Endothelial cell (in vitro differentiated cells): ENCODE results near the gene EHBP1. TPM values are rescaled to one million over a fixed set of nuclear protein-coding genes. Genes with fewer than 3 reads are reported as not detected.

Experiments
- DNase-seq: peaks from one replicate; pipeline ENCODE4 v3.0.0; 2021; ENCODE audit warnings: low spot score
- H3K27ac Mint-ChIP-seq: one replicate; pipeline ENCODE4 v1.8.0; 2021; ENCODE audit warnings: mixed read lengths, inconsistent platforms; ENCODE audit not compliant: unreplicated experiment
- H3K27me3 Mint-ChIP-seq: one replicate; pipeline ENCODE4 v1.8.0; 2021; ENCODE audit warnings: mild to moderate bottlenecking, moderate library complexity, mixed read lengths, inconsistent platforms; ENCODE audit not compliant: unreplicated experiment
- H3K36me3 Mint-ChIP-seq: one replicate; pipeline ENCODE4 v1.8.0; 2021; ENCODE audit warnings: mild to moderate bottlenecking, low read depth, mixed read lengths, inconsistent platforms; ENCODE audit not compliant: unreplicated experiment
- H3K4me1 Mint-ChIP-seq: one replicate; pipeline ENCODE4 v1.8.0; 2021; ENCODE audit warnings: mild to moderate bottlenecking, mixed read lengths, inconsistent platforms; ENCODE audit not compliant: unreplicated experiment
- H3K4me3 Mint-ChIP-seq: one replicate; pipeline ENCODE4 v1.8.0; 2021; ENCODE audit warnings: mild to moderate bottlenecking, mixed read lengths, inconsistent platforms; ENCODE audit not compliant: unreplicated experiment
- H3K9me3 Mint-ChIP-seq: one replicate; pipeline ENCODE4 v1.8.0; 2021; ENCODE audit warnings: mixed read lengths, inconsistent platforms; ENCODE audit not compliant: unreplicated experiment
- CTCF ChIP-seq: fragments of 200-600 bp; sonication (generic); IDR thresholded peaks from one replicate; pipeline ENCODE4 v1.5.0; 2021; ENCODE audit warnings: antibody characterized with exemption; ENCODE audit not compliant: unreplicated experiment
- total RNA-seq: library from RNA; stranded (reverse); fragmentation: NEBNext Ultra II Directional; extraction: Animal tissue kit (Norgen Biotek cat#: 25700); gene quantifications from one replicate; pipeline ENCODE4 v1.2.1, GENCODE V29; 2021; ENCODE audit not compliant: unreplicated experiment

EHBP1 gene
- total RNA-seq, 1 donor from 2014 or later: 54.4 TPM

GRCh38 chr2:62808554-62808953 is 103.0 kb downstream of the EHBP1 start:
- Mint-ChIP-seq H3K36me3 (peaks cover 12% of the 10 kb centered on the region), H3K4me1 (peaks cover 4% of the 10 kb centered on the region), H3K27ac (no peak overlapping the region), H3K9me3 (no peaks in the 10 kb centered on the region), H3K4me3 (no peak overlapping the region), H3K27me3 (peaks cover 2% of the 10 kb centered on the region)
- DNase-seq: no peak
- no peak for TF ChIP-seq CTCF

DNA sequence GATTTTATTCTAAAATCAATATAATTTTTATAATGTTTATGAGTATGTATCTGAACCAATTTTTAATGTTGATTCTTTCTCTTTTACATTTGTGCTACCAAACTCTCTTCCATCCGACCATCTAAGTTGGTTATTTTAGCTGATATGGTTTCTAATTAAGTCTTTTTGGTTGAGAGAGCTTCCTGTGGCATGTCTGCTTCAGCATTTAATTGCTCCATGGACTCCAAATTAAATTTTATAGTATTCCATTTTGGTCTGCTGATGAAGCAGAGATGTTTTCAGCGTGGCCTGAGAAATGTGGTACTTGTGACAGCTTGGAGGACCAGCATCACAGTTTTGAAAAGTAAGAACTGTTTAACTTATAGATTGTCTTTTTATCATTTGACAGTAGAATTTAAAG is 105.6 kb downstream of the EHBP1 start:
- DNase-seq: no peak
- no peak for TF ChIP-seq CTCF
- H3K27ac Mint-ChIP-seq: no peak overlapping the region
- H3K4me3 Mint-ChIP-seq: no peak overlapping the region
- no peaks in the 10 kb centered on the region for H3K9me3 Mint-ChIP-seq
- peaks cover 10% of the 10 kb centered on the region for H3K36me3 Mint-ChIP-seq
- peaks cover 2% of the 10 kb centered on the region for H3K27me3 Mint-ChIP-seq
- H3K4me1 Mint-ChIP-seq: peaks cover 4% of the 10 kb centered on the region

GRCh38 chr2:62811972-62812371 is 106.5 kb downstream of the EHBP1 start:
- no peak overlapping the region for H3K27ac Mint-ChIP-seq
- H3K9me3 Mint-ChIP-seq: no peaks in the 10 kb centered on the region
- peaks cover 7% of the 10 kb centered on the region for H3K4me1 Mint-ChIP-seq
- peaks cover 2% of the 10 kb centered on the region for H3K27me3 Mint-ChIP-seq
- no peak for DNase-seq
- no peak for TF ChIP-seq CTCF
- peaks cover 5% of the 10 kb centered on the region for H3K36me3 Mint-ChIP-seq
- no peak overlapping the region for H3K4me3 Mint-ChIP-seq

DNA sequence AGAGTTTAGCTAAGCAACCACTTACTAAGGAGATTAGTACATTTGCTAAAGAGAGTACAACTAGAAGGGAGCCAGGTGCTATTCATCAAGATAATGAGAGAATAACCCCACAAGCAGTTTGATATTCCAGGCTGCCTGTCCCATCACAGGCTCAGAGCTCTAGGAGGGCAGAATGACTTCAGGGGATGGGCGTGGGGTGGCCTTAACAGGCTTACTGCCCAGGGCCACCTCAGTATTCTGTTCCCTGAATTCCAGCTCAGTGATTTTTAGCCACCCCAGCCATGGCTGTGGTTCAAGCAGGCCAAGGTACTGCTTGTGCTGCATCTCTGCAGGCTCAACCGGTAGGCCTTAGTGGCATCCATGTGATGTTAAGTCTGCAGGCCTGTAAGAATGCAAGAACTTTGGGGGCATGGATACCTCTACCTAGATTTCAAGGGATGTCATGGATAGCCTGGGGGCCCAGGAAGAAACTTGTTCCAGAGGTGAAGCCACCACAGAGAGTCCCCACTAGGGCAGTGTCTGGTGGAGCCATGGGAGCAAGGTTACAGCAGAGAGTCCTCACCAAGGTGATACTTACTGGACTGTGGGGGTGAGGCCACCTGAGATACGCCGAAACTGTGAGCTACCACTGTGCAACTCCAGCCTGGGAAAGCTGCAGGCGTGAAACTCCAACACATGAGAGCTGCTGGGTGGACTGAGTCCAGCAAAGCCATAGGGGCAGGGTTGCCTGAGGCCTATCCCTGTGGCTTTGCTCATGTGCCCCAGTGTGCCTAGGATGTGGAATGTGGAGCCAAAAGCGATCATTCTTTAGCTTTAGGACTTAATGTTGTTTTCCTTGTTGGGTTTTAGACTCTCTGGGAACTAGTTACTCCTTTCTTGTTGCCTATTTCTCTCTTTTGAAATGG is 107.7 kb downstream of the EHBP1 start:
- no peak for DNase-seq
- Mint-ChIP-seq H3K27me3 (peaks cover 3% of the 10 kb centered on the region), H3K36me3 (no peaks in the 10 kb centered on the region), H3K27ac (no peak overlapping the region), H3K4me3 (no peak overlapping the region), H3K9me3 (no peaks in the 10 kb centered on the region), H3K4me1 (peaks cover 12% of the 10 kb centered on the region)
- no peak for TF ChIP-seq CTCF

DNA sequence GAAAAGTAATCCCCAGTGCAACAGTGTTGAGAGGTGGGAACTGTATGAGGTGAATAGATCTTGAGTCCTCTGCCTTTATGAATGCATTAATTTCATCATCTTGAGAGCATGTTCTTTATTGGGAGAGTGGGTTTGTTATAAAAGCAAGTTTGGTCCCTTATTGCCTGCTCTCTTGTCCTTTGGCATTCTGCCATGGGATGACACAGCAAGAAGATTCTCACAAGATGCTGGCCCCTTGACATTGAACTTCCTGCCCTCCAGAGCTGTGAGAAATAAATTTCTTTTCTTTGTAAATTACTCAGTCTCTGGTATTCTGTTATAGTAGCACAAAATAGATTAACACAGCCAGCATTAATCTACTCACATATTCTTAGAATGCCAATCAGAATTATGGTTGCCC is 108.6 kb downstream of the EHBP1 start:
- Mint-ChIP-seq H3K27ac (no peak overlapping the region), H3K27me3 (peaks cover 3% of the 10 kb centered on the region), H3K4me1 (peaks cover 8% of the 10 kb centered on the region), H3K36me3 (no peaks in the 10 kb centered on the region), H3K4me3 (no peak overlapping the region), H3K9me3 (no peaks in the 10 kb centered on the region)
- no peak for DNase-seq
- TF ChIP-seq CTCF: no peak
